ENCODE data around the gene CLCNKA. TPM values are rescaled to one million over a fixed set of nuclear protein-coding genes. Genes with fewer than 3 reads are reported as not detected.
A peak's percentile ranks its signal among the peaks of the same experiment; 100 is the strongest.
"Not testable (repeated sequence)": the region's sequence is repeated elsewhere in the genome, so short reads cannot be mapped to it uniquely, and the experiment has no call there.

The CLCNKA gene
- total RNA-seq, 1 donor from 2014 or later, result 1.6 TPM

DNA sequence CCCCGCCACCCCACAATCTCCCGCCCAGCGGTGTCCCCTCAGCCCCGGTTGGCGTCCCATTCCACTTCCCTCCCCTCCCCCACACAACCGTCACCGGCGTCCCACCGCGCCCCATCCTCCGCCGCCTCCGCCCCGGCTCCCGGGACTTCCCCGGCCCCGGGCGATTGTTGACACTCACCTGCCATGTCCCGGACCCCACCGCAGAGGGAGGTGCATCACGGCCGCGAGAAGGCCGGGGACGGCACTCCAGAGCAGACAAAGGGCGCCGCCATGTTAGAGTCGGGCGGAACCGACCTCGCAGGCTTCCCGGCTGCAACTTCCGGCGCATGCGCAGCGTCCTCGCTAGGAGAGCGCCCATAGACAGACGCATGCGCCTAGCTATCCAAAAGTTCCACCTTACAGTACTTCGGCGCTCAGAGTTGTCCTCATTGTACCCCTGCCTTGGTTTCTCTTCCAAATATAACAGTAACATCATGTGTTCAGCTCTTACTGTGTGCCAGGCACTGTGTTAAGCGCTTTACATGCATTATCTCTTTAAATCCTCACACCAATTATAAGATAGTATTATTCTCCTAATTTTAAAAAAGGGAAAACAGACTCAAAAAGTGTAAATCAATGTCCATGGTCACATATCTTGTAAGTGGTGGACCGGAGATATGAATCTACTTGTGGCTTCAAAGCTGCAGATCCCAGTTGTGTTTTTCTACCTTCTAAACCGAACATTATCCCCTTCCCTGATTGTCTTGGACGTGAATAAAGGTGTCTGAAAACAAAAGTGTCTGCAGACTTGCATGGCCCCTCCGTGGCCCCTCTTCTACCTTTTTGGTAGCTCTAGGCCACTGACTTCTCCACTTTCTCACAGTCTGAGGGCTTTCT, 45.8 kb upstream of the CLCNKA start, which contains the start of gene ZBTB17:
ZBTB17 (minus strand) TSS at position 297 of the 876 bp plus-strand sequence. CDS start 27,606 bp downstream, outside the sequence.
- TF ChIP-seq, protein P1, sequence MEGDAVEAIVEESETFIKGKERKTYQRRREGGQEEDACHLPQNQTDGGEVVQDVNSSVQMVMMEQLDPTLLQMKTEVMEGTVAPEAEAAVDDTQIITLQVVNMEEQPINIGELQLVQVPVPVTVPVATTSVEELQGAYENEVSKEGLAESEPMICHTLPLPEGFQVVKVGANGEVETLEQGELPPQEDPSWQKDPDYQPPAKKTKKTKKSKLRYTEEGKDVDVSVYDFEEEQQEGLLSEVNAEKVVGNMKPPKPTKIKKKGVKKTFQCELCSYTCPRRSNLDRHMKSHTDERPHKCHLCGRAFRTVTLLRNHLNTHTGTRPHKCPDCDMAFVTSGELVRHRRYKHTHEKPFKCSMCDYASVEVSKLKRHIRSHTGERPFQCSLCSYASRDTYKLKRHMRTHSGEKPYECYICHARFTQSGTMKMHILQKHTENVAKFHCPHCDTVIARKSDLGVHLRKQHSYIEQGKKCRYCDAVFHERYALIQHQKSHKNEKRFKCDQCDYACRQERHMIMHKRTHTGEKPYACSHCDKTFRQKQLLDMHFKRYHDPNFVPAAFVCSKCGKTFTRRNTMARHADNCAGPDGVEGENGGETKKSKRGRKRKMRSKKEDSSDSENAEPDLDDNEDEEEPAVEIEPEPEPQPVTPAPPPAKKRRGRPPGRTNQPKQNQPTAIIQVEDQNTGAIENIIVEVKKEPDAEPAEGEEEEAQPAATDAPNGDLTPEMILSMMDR (conservative IDR thresholded peaks at IDR 0.05), result no peak
- Mint-ChIP-seq H3K4me3 (peak within 1 kb of the TSS; percentile 91), H3K36me3 (peaks cover 5% of the 10 kb centered on the region), H3K27me3 (no peaks in the 10 kb centered on the region), H3K9me3 (no peaks in the 10 kb centered on the region), H3K4me1 (ENCODE audit: unreplicated experiment) (peaks cover 20% of the 10 kb centered on the region), H3K27ac (peak within 1 kb of the TSS; percentile 83)
- DNase-seq (ENCODE audit: extremely low spot score, unreplicated experiment), result peak; percentile 94

GRCh38 chr1:15977947-15978346, 43.9 kb upstream of the CLCNKA start:
- peaks cover 20% of the 10 kb centered on the region for H3K4me1 Mint-ChIP-seq (ENCODE audit: unreplicated experiment)
- not testable (repeated sequence) for H3K36me3 Mint-ChIP-seq; DNase-seq (ENCODE audit: extremely low spot score, unreplicated experiment); H3K9me3 Mint-ChIP-seq; H3K27ac Mint-ChIP-seq; H3K27me3 Mint-ChIP-seq
- H3K4me3 Mint-ChIP-seq, result peak overlapping the region; percentile 34

GRCh38 chr1:15981679-15982078, 40.2 kb upstream of the CLCNKA start:
- DNase-seq (ENCODE audit: extremely low spot score, unreplicated experiment), result no peak
- TF ChIP-seq, protein P1 (conservative IDR thresholded peaks at IDR 0.05), result no peak
- Mint-ChIP-seq H3K9me3 (peaks cover 5% of the 10 kb centered on the region), H3K4me3 (no peak overlapping the region), H3K27me3 (peaks cover 6% of the 10 kb centered on the region), H3K27ac (no peak overlapping the region), H3K4me1 (ENCODE audit: unreplicated experiment) (peaks cover under 1% of the 10 kb centered on the region), H3K36me3 (no peaks in the 10 kb centered on the region)

- peaks cover 6% of the 10 kb centered on the region for H3K27me3 Mint-ChIP-seq
- TF ChIP-seq, protein P1 (conservative IDR thresholded peaks at IDR 0.05), result no peak
- H3K9me3 Mint-ChIP-seq, result peaks cover 5% of the 10 kb centered on the region
- H3K4me1 Mint-ChIP-seq (ENCODE audit: unreplicated experiment), result no peaks in the 10 kb centered on the region
- H3K36me3 Mint-ChIP-seq, result no peaks in the 10 kb centered on the region
- no peak overlapping the region for H3K27ac Mint-ChIP-seq
- DNase-seq (ENCODE audit: extremely low spot score, unreplicated experiment), result no peak
- no peak overlapping the region for H3K4me3 Mint-ChIP-seq
Observed at GRCh38 chr1:15983275-15983674, 38.6 kb upstream of the CLCNKA start.

- no peaks in the 10 kb centered on the region for H3K4me1 Mint-ChIP-seq (ENCODE audit: unreplicated experiment)
- DNase-seq (ENCODE audit: extremely low spot score, unreplicated experiment), result no peak
- no peak overlapping the region for H3K4me3 Mint-ChIP-seq
- H3K27me3 Mint-ChIP-seq, result peaks cover 6% of the 10 kb centered on the region
- peaks cover 5% of the 10 kb centered on the region for H3K9me3 Mint-ChIP-seq
- no peak overlapping the region for H3K27ac Mint-ChIP-seq
- TF ChIP-seq, protein P1 (conservative IDR thresholded peaks at IDR 0.05), result no peak
- H3K36me3 Mint-ChIP-seq, result no peaks in the 10 kb centered on the region
Observed at GRCh38 chr1:15985611-15986297, 36.1 kb upstream of the CLCNKA start.
